Calu3 (cell line): Measurements from ENCODE around the gene IGHMBP2. TPM values are rescaled to one million over a fixed set of nuclear protein-coding genes. Genes with fewer than 3 reads are reported as not detected.
"Not testable (repeated sequence)": the region's sequence is repeated elsewhere in the genome, so short reads cannot be mapped to it uniquely, and the experiment has no call there.

Experiments used
- BruUV-seq: library from RNA; stranded (reverse); fragments of 400-500 nt; replicated peaks from 2 replicates; lab custom pipeline; 2021; lab: Mats Ljungman, UMichigan
- CTCF ChIA-PET: fragments of 300-600 bp; sonication (Branson Sonifier 250); formaldehyde crosslinking; loops from one replicate; lab custom pipeline; 2022; ENCODE audit warnings: antibody characterized with exemption; lab: Charles Lee
- DNase-seq: peaks from one replicate; pipeline ENCODE4 v3.0.0; 2022
- H3K27ac Mint-ChIP-seq: one replicate; pipeline ENCODE4 v1.8.0; 2022; ENCODE audit warnings: mixed read lengths; ENCODE audit not compliant: unreplicated experiment
- H3K27me3 Mint-ChIP-seq: one replicate; pipeline ENCODE4 v1.8.0; 2022; ENCODE audit warnings: mixed read lengths; ENCODE audit not compliant: unreplicated experiment
- H3K36me3 Mint-ChIP-seq: one replicate; pipeline ENCODE4 v1.8.0; 2022; ENCODE audit warnings: mild to moderate bottlenecking, moderate library complexity, mixed read lengths; ENCODE audit not compliant: insufficient read depth, unreplicated experiment
- H3K4me1 Mint-ChIP-seq: one replicate; pipeline ENCODE4 v1.8.0; 2022; ENCODE audit warnings: mild to moderate bottlenecking, low read depth, mixed read lengths; ENCODE audit not compliant: unreplicated experiment
- H3K4me3 Mint-ChIP-seq: one replicate; pipeline ENCODE4 v1.8.0; 2022; ENCODE audit warnings: mild to moderate bottlenecking, low read depth, moderate library complexity, mixed read lengths; ENCODE audit not compliant: unreplicated experiment
- H3K9me3 Mint-ChIP-seq: one replicate; pipeline ENCODE4 v1.8.0; 2022; ENCODE audit warnings: low read depth, mixed read lengths; ENCODE audit not compliant: unreplicated experiment
- CTCF ChIP-seq: fragments of 200-600 bp; IDR thresholded peaks from one replicate; pipeline ENCODE4 v1.8.0; 2022; ENCODE audit warnings: antibody characterized with exemption; ENCODE audit not compliant: unreplicated experiment
- intact Hi-C: fragments of 100-400 bp; cut with micrococcal nuclease; formaldehyde crosslinking; loops from one replicate; pipeline ENCODE4 v1.10.0; 2022; ENCODE audit not compliant: unreplicated experiment
- total RNA-seq: library from RNA; stranded (reverse); gene quantifications from 2 replicates; pipeline ENCODE4 v1.2.3, GENCODE V29; 2022

Gene IGHMBP2
- total RNA-seq, 1 experiment from 2014 or later, result 32.4 TPM

GRCh38 chr11:68968306-68969250 lies 64.9 kb downstream of the IGHMBP2 start:
- CTCF ChIA-PET, result no interaction called here
- TF ChIP-seq CTCF, result no peak
- no TSS peak for BruUV-seq
- Mint-ChIP-seq H3K27ac (no peak overlapping the region), H3K36me3 (no peaks in the 10 kb centered on the region), H3K4me1 (peaks cover 7% of the 10 kb centered on the region), H3K27me3 (peaks cover 73% of the 10 kb centered on the region), H3K4me3 (no peak overlapping the region), H3K9me3 (no peaks in the 10 kb centered on the region)
- intact Hi-C loops, result no loop called here
- DNase-seq, result no peak

- intact Hi-C loops, result no loop called here
- Mint-ChIP-seq H3K4me3 (no peak overlapping the region), H3K27ac (no peak overlapping the region), H3K4me1 (peaks cover 7% of the 10 kb centered on the region), H3K9me3 (no peaks in the 10 kb centered on the region), H3K36me3 (no peaks in the 10 kb centered on the region), H3K27me3 (peaks cover 68% of the 10 kb centered on the region)
- no TSS peak for BruUV-seq
- CTCF ChIA-PET, result no interaction called here
- DNase-seq, result no peak
- no peak for TF ChIP-seq CTCF
Measured at GRCh38 chr11:68969386-68969785, 65.7 kb downstream of the IGHMBP2 start.

- H3K4me1 Mint-ChIP-seq, result peaks cover 7% of the 10 kb centered on the region
Measured at GRCh38 chr11:68970921-68971636, 67.4 kb downstream of the IGHMBP2 start.

GRCh38 chr11:68973219-68973618 lies 69.5 kb downstream of the IGHMBP2 start:
- intact Hi-C loops, result no loop called here
- no TSS peak for BruUV-seq
- H3K36me3 Mint-ChIP-seq, result no peaks in the 10 kb centered on the region
- no peak for TF ChIP-seq CTCF
- CTCF ChIA-PET, result no interaction called here
- DNase-seq, result no peak
- peaks cover 45% of the 10 kb centered on the region for H3K27me3 Mint-ChIP-seq
- H3K9me3 Mint-ChIP-seq, result no peaks in the 10 kb centered on the region
- H3K4me3 Mint-ChIP-seq, result no peak overlapping the region
- no peak overlapping the region for H3K27ac Mint-ChIP-seq
- H3K4me1 Mint-ChIP-seq, result peaks cover 7% of the 10 kb centered on the region

More at GRCh38 chr11:68970921-68971636, 67.4 kb downstream of the IGHMBP2 start:
- Mint-ChIP-seq H3K36me3 (no peaks in the 10 kb centered on the region), H3K27me3 (peaks cover 63% of the 10 kb centered on the region), H3K27ac (no peak overlapping the region), H3K4me3 (no peak overlapping the region), H3K9me3 (no peaks in the 10 kb centered on the region)
- DNase-seq, result no peak
- intact Hi-C loops, result no loop called here
- BruUV-seq, result no TSS peak
- CTCF ChIA-PET, result no interaction called here
- no peak for TF ChIP-seq CTCF

- H3K4me1 Mint-ChIP-seq, H3K27ac Mint-ChIP-seq, H3K36me3 Mint-ChIP-seq, H3K4me3 Mint-ChIP-seq, H3K9me3 Mint-ChIP-seq, BruUV-seq, DNase-seq, CTCF ChIA-PET, intact Hi-C loops: not testable (repeated sequence)
- peaks cover 45% of the 10 kb centered on the region for H3K27me3 Mint-ChIP-seq
Measured at GRCh38 chr11:68973706-68974105, 70.0 kb downstream of the IGHMBP2 start.
